Stimulated activated naive CD8-positive, alpha-beta T cell treated with anti-CD3 and anti-CD28 coated beads, Interleukin-15, Interleukin-2, amounts not matched to agents 100 ng/mL and 50 ng/mL, for 24 hours (primary cell): ENCODE data around the gene LUC7L.
"Not testable (repeated sequence)": the region's sequence is repeated elsewhere in the genome, so short reads cannot be mapped to it uniquely, and the experiment has no call there.

Source experiments
- H3K27ac Mint-ChIP-seq: one replicate; pipeline ENCODE4 v1.8.0; 2021; ENCODE audit warnings: mild to moderate bottlenecking, mixed read lengths
- H3K27me3 Mint-ChIP-seq: one replicate; pipeline ENCODE4 v1.8.0; 2021; ENCODE audit warnings: mixed read lengths
- H3K36me3 Mint-ChIP-seq: one replicate; pipeline ENCODE4 v1.8.0; 2021; ENCODE audit warnings: low read depth, mixed read lengths
- H3K4me1 Mint-ChIP-seq: one replicate; pipeline ENCODE4 v1.8.0; 2021; ENCODE audit warnings: low read depth, mixed read lengths
- H3K4me3 Mint-ChIP-seq: one replicate; pipeline ENCODE4 v1.8.0; 2021; ENCODE audit warnings: mild to moderate bottlenecking, mixed read lengths
- H3K9me3 Mint-ChIP-seq: one replicate; pipeline ENCODE4 v1.8.0; 2021; ENCODE audit warnings: mixed read lengths

LUC7L gene

DNA sequence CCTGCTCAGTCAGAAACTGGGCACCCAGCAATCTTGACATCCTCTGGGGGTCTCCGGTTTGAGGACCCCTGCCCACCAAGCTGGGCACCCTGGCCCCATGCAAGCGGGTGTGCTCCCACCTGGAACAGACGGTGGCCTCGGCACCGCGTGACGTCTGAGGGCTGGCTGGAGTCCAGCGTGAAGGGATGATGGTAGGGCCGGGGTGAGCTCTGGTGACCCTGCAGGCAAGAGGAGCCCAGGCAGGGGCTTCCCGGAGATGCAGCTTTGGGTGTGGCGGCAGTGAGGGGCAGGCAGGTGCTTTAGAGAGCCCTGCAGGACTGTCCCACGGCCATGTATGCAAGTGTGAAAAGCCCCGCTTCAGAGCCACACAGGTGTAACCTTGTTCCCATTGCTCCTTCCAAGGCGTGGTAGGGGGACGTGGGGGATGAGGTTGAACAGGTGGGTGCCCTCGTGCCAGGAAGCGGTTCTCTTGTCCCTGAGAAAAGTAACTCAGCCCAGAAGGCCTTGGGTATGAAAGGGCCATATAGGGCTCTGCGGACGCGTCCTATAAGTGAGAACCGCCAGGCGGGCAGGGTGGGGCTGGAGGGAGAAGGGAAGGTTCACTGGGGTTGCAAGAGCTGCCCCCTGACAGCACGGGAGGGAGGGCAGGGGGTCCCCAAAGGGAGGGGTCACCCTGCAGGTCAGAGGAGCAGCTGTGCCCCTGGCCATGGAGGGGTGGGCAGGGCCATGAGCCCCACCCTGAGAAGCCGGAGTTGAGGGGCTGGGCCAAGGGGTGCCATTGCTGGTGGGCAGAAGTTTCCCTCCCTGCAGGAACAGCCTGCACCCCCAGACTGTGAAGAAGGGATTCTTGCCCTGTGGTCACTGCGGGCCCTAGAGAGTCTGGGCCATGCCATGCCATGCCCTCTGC is 37.3 kb upstream of the LUC7L start:
- Mint-ChIP-seq H3K36me3 (peaks cover 7% of the 10 kb centered on the region), H3K27me3 (no peaks in the 10 kb centered on the region), H3K4me1 (no peaks in the 10 kb centered on the region), H3K4me3 (no peak overlapping the region), H3K9me3 (no peaks in the 10 kb centered on the region), H3K27ac (no peak overlapping the region)

DNA sequence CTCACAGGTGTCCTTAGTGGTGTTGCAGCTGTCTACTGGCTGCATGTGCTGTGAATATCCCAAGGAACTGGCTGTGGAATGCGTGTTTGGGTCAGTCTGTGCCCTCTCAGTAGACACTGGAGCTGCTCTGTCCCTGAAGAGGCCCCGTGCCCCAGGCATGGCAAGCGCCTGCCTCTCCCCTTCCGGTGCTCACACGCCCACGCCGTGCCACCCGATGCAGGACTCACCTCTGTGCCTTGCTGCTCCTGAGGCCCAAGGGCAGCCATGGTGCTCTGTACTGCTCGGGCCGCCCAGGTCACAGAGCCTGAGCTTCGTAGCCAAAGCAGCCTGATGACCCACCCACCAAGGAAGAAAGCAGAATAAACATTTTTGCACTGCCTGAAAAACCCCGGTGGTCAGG is 36.5 kb upstream of the LUC7L start:
- Mint-ChIP-seq H3K27ac (no peak overlapping the region), H3K36me3 (peaks cover 7% of the 10 kb centered on the region), H3K4me1 (no peaks in the 10 kb centered on the region), H3K4me3 (no peak overlapping the region), H3K9me3 (no peaks in the 10 kb centered on the region), H3K27me3 (no peaks in the 10 kb centered on the region)

DNA sequence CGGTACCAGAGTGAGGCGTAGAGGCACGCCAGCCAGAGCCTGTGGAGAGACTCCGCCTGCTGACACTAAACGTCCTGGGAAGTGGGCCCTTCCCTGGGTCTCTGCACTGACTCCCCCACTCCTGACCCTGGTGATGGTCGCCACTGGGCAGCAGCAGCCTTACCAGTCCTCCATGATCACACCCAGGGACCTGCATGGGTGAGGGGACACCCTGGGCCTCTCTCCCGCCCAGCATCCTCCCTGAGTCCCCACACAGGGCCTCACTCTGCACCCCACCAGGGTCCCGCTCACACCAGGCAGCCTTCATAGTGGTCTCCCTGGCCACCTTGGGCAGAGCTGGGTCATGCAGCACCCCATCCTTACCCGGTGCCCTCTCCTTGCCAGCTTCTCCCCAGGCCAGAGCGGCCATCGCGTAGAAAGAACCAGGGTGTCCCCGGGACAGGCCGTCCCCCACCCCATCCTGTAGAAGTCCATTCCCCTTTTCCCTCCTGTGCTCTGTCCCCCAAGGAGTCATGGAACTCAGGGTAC is 35.8 kb upstream of the LUC7L start:
- Mint-ChIP-seq H3K36me3 (peaks cover 7% of the 10 kb centered on the region), H3K4me1 (no peaks in the 10 kb centered on the region), H3K9me3 (no peaks in the 10 kb centered on the region), H3K27ac (no peak overlapping the region), H3K27me3 (no peaks in the 10 kb centered on the region), H3K4me3 (no peak overlapping the region)

DNA sequence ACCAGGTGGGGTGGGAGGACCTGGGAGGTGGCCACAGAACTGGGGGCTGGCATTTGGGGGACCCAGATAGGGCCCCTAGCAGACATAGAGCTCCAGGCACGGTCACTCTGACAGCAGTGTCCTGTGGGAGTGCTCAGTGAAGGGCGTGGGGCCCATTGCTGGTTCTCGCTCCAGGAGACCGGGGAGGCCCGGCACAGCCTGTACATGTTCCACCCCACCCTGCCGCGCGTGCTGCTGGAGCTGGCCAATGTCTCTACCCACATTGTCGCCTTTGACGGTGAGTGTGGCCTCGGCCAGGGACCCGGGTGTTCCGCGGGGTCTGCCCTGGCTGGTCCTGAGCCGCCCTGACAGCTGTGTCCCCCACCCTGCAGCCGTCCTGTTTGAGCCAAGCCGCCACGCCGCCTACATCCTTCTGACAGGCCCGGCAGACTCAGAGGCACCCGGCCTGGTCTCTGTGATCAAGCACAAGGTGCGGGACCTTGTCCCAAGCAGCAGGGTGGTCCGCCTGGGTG is 35.2 kb upstream of the LUC7L start:
- H3K36me3 Mint-ChIP-seq: peaks cover 7% of the 10 kb centered on the region

DNA sequence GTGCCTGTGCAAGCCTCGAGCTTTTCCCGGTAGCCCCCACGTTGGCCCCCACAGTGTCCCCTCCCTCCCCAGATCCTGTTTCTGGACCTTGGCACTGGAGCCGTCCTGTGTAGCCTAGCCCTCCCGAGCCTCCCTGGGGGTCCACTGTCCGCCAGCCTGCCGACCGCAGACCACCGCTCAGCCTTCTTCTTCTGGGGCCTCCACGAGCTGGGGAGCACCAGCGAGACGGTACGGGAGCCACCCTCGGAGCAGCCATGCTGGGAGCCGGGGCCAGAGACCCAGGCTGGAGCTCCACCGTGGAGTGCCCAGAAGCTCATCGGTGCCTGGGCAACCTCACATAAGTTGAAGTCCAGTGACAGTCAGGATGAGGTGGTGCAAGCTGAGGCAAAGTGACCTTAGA is 34.7 kb upstream of the LUC7L start:
- Mint-ChIP-seq H3K27me3 (no peaks in the 10 kb centered on the region), H3K4me1 (peaks cover 5% of the 10 kb centered on the region), H3K36me3 (peaks cover 12% of the 10 kb centered on the region), H3K27ac (no peak overlapping the region), H3K9me3 (no peaks in the 10 kb centered on the region), H3K4me3 (no peak overlapping the region)

More for the DNA sequence above, 35.2 kb upstream of the LUC7L start:
- no peaks in the 10 kb centered on the region for H3K27me3 Mint-ChIP-seq
- H3K4me1 Mint-ChIP-seq: no peaks in the 10 kb centered on the region
- no peak overlapping the region for H3K27ac Mint-ChIP-seq
- no peak overlapping the region for H3K4me3 Mint-ChIP-seq
- no peaks in the 10 kb centered on the region for H3K9me3 Mint-ChIP-seq

DNA sequence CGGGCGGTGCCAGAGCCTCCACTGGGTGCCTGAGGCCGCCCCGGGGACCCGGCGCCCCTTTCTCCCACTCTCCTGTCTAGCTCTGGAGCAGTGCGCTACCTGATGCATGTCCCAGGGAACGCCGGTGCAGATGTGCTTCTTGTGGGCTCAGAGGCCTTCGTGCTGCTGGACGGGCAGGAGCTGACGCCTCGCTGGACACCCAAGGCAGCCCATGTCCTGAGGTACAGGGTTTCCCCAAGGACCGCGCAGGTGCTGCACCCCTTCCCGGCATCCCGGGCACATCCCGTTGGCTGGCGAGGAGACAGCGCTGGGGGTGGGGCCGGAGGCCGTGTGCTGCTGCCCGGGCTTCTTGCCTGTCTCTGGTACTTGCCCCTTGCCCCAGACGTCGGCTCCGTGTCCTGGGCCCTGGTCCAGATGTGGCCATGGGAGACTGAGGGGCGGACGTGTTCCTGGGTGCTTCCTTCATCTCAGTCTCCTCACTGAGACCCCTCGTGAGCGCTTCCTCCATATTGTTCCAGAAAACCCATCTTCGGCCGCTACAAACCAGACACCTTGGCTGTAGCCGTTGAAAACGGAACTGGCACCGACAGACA is 34.0 kb upstream of the LUC7L start:
- Mint-ChIP-seq H3K36me3 (peaks cover 12% of the 10 kb centered on the region), H3K27me3 (no peaks in the 10 kb centered on the region), H3K4me1 (peaks cover 6% of the 10 kb centered on the region), H3K9me3 (no peaks in the 10 kb centered on the region), H3K4me3 (no peak overlapping the region), H3K27ac (no peak overlapping the region)

DNA sequence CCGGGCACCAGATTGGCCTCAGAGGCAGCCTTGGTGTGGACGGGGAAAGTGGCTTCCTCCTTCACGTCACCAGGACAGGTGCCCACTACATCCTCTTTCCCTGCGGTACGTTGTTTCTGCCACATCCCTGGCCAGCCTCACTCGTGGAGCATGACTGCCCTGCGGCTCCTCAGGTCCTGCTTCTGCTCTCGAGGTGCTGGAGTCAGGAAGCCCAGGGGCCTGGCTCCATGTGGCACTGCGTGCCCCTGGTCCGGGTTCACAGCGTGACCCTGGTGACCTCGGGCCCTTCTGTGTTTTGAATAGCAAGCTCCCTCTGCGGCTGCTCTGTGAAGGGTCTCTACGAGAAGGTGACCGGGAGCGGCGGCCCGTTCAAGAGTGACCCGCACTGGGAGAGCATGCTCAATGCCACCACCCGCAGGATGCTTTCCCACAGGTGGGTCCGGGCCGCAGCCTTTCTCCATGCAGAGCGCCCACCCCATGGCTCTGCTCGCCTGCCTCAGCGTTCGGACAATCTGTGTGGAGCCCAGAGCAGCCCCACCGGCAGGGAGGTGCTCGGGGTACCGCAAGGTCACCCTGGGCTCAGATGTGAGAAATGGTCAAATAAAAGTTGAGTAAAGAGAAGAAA is 33.0 kb upstream of the LUC7L start:
- Mint-ChIP-seq H3K36me3 (peaks cover 12% of the 10 kb centered on the region), H3K4me1 (peaks cover 6% of the 10 kb centered on the region), H3K9me3 (no peaks in the 10 kb centered on the region), H3K27me3 (no peaks in the 10 kb centered on the region), H3K27ac (no peak overlapping the region), H3K4me3 (no peak overlapping the region)

DNA sequence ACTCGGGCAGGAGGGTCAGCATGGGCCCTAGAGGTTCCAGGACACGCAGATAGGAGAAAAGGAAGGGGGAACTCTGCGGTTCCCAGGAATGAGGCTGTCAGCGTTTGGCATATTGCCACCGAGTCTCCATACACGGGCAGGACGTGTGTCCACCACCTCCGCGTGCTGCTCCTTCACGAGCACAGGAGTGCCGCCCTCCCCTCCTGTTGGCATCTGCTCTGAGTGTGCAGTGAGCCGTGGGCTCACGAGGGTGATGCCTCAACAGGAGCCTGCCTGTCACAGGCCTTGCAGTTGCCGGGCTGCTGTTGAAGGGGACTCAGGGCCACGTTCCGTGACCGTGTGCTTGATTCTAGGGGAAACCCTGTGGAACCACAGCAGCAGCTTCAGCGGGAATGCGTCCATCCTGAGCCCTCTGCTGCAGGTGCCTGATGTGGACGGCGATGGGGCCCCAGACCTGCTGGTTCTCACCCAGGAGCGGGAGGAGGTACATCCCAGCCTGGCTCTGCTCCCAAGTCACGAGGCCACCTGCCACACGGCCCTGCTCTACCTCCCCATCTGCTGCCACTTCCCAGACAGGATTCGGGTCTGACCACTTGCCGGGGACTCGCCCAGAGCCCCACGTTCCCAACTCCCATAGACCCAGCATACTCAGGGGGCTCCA is 31.9 kb upstream of the LUC7L start:
- Mint-ChIP-seq H3K4me3 (no peak overlapping the region), H3K27me3 (no peaks in the 10 kb centered on the region), H3K36me3 (peaks cover 13% of the 10 kb centered on the region)

DNA sequence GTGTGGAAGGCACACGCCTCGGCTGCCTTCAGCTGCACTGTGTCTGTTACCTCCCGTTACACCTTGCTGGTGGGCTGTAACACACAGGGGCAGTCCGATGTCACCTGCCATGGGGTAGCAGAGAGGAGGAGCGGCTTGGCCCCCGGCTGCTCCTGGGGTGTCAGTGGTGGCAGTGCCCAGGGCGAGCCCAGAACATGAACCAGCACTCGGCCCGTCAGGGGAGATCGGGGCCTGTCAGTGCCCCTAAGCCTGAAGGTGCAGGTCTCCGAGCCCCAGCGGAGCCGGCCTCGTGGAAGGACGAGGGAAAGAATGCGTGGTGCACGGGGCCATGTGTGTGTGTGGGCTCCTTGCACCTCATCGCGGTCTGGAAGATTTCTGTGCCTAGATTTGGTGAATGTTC is 31.1 kb upstream of the LUC7L start:
- Mint-ChIP-seq H3K27me3 (no peaks in the 10 kb centered on the region), H3K36me3 (peaks cover 21% of the 10 kb centered on the region), H3K9me3 (no peaks in the 10 kb centered on the region), H3K4me1 (peaks cover 9% of the 10 kb centered on the region), H3K4me3 (no peak overlapping the region), H3K27ac (no peak overlapping the region)

More for the DNA sequence above, 31.9 kb upstream of the LUC7L start:
- no peak overlapping the region for H3K27ac Mint-ChIP-seq
- H3K4me1 Mint-ChIP-seq: peaks cover 6% of the 10 kb centered on the region
- H3K9me3 Mint-ChIP-seq: no peaks in the 10 kb centered on the region

DNA sequence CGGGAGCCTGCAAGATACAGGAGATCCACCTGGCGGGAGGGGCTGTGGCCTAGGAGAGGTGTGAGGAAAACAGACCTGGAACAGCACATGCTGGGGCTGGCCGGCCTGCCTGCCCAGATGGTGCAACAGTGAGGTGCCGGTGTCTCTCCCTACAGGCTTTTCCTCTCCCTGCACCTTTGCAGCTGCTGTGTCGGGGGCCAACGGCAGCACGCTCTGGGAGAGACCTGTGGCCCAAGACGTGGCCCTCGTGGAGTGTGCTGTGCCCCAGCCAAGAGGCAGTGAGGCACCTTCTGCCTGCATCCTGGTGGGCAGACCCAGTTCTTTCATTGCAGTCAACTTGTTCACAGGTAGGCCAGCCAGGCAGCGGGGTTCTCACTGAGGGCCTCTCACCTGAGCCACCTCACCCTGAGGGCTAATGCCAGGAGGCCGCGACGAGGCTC is 30.6 kb upstream of the LUC7L start:
- Mint-ChIP-seq H3K27ac (no peak overlapping the region), H3K9me3 (no peaks in the 10 kb centered on the region), H3K36me3 (peaks cover 24% of the 10 kb centered on the region), H3K27me3 (no peaks in the 10 kb centered on the region), H3K4me3 (no peak overlapping the region), H3K4me1 (peaks cover 9% of the 10 kb centered on the region)

DNA sequence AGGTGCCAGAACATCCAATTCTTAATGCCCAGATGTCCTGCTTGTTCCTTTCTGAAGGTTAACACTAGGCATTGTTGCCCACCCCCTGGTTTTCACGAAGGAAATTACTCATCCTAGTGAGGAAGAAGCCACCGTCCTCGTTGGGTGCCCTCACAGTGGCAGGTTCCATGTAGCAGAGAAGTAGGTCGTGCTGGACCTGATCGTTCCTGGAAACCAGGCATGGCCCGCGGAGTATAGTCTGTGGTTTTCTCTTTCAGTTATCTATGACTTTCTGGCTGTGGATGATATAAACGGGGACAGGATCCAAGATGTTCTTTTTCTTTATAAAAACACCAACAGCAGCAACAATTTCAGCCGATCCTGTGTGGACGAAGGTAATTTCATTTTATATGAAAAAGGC is 30.0 kb upstream of the LUC7L start:
- no peaks in the 10 kb centered on the region for H3K9me3 Mint-ChIP-seq
- H3K4me3 Mint-ChIP-seq: no peak overlapping the region
- peaks cover 27% of the 10 kb centered on the region for H3K36me3 Mint-ChIP-seq
- peaks cover 9% of the 10 kb centered on the region for H3K4me1 Mint-ChIP-seq
- no peak overlapping the region for H3K27ac Mint-ChIP-seq
- H3K27me3 Mint-ChIP-seq: no peaks in the 10 kb centered on the region

DNA sequence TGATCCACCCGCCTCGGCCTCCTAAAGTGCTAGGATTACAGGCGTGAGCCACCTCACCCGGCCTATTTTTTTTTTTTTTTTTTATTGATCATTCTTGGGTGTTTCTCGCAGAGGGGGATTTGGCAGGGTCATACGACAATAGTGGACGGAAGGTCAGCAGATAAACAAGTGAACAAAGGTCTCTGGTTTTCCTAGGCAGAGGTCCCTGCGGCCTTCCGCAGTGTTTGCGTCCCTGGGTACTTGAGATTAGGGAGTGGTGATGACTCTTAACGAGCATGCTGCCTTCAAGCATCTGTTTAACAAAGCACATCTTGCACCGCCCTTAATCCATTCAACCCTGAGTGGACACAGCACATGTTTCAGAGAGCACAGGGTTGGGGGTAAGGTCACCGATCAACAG is 28.8 kb upstream of the LUC7L start:
- not testable (repeated sequence) for H3K4me3 Mint-ChIP-seq, H3K9me3 Mint-ChIP-seq, H3K27me3 Mint-ChIP-seq, H3K27ac Mint-ChIP-seq
- Mint-ChIP-seq H3K36me3 (peaks cover 30% of the 10 kb centered on the region), H3K4me1 (peaks cover 18% of the 10 kb centered on the region)

DNA sequence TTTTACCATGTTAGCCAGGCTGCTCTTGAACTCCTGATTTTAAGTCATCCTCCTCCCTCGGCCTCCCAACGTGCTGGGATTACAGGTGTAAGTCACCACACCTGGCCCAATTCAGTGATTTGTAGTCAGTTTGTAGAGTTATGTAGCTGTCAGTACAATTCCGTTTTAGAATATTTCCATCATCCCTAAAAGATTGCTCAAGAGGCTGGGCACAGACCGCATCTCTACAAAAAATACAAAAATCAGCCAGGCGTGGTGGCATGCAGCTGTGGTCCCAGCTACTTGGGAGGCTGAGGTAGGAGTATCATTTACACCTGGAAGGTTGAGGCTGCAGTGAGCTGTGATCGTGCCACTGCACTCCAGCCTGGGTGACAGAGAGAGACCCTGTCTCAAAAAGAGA is 25.9 kb upstream of the LUC7L start:
- no peaks in the 10 kb centered on the region for H3K27me3 Mint-ChIP-seq
- H3K4me3 Mint-ChIP-seq: no peak overlapping the region
- no peaks in the 10 kb centered on the region for H3K9me3 Mint-ChIP-seq
- H3K27ac Mint-ChIP-seq: no peak overlapping the region
- peaks cover 38% of the 10 kb centered on the region for H3K4me1 Mint-ChIP-seq
- H3K36me3 Mint-ChIP-seq: peaks cover 29% of the 10 kb centered on the region

DNA sequence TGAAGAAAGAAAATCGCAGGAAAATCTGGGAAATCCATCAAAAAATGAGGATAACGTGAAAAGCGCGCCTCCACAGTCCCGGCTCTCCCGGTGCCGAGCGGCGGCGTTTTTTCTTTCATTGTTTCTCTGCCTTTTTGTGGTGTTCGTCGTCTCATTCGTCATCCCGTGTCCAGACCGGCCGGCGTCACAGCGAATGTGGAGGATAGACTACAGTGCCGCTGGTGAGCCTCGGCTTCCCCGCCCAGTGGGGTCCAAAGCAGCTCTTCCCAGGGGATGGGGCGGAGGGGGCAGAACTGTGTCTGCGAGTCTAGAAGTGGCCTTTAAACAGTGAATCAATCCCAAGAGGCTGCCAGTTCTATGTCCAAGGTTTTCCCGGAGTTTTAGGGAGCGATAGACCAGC is 25.2 kb upstream of the LUC7L start:
- Mint-ChIP-seq H3K27ac (no peak overlapping the region), H3K4me3 (no peak overlapping the region), H3K36me3 (peaks cover 30% of the 10 kb centered on the region), H3K27me3 (no peaks in the 10 kb centered on the region), H3K4me1 (peaks cover 41% of the 10 kb centered on the region), H3K9me3 (no peaks in the 10 kb centered on the region)
